Right lobe of liver (tissue), 6 donors: Measurements from ENCODE around the gene APOL5. TPM values are rescaled to one million over a fixed set of nuclear protein-coding genes. Genes with fewer than 3 reads are reported as not detected.
"Not testable (repeated sequence)": the region's sequence is repeated elsewhere in the genome, so short reads cannot be mapped to it uniquely, and the experiment has no call there.

Experiments used
- ATAC-seq, 4 donors: fragments of 200-7000 bp; cut with Tn5 transposase; one replicate each; pipeline ENCODE4 v1.9.1; 2020; ENCODE audit warnings: mild to moderate bottlenecking in 4 of 4, moderate library complexity in 4 of 4
- DNase-seq, 3 donors: peaks; one replicate each; pipeline ENCODE4 v3.0.0-alpha.2; 2020
- H3K27ac ChIP-seq, 3 donors: fragments of 200-600 bp; one replicate each; pipeline ENCODE4 v1.8.0; 2022
- H3K27me3 ChIP-seq, 2 donors: fragments of 200-600 bp; one replicate each; pipeline ENCODE4 v1.8.0; 2022
- H3K36me3 ChIP-seq, 4 donors: fragments of 200-600 bp; sonication (generic) in 1 of 4; one replicate each; pipeline versions ENCODE4 v1.5.1 to v1.8.0; 2017 to 2022; ENCODE audit warnings: control low read depth in 1 of 4
- H3K4me1 ChIP-seq, 4 donors: fragments of 200-600 bp; sonication (generic) in 1 of 4; one replicate each; pipeline versions ENCODE4 v1.5.1 to v1.8.0; 2017 to 2022; ENCODE audit warnings: control low read depth in 1 of 4
- H3K4me3 ChIP-seq, 3 donors: fragments of 200-600 bp; one replicate each; pipeline ENCODE4 v1.8.0; 2022
- H3K9me3 ChIP-seq, 4 donors: fragments of 200-600 bp; sonication (generic) in 1 of 4; one replicate each; pipeline versions ENCODE4 v1.5.1 to v1.8.0; 2017 to 2022; ENCODE audit warnings: control low read depth in 1 of 4
- CTCF ChIP-seq, 4 donors: fragments of 200-600 bp in 3 of 4; fragments of 450-650 bp in 1 of 4; IDR thresholded peaks; one replicate each; pipeline versions ENCODE4 v1.5.1 to v1.8.0; 2016 to 2022; ENCODE audit warnings: antibody characterized with exemption in 4 of 4, mild to moderate bottlenecking in 2 of 4
- POLR2A ChIP-seq: fragments of 450-650 bp; IDR thresholded peaks from one replicate; pipeline ENCODE4 v1.6.1; 2017; ENCODE audit warnings: antibody characterized with exemption, mild to moderate bottlenecking
- WGBS: methylation state at CpG from one replicate; pipeline ENCODE4 v1.1.6; 2018; ENCODE audit warnings: low coverage, low lambda C conversion rate; ENCODE audit not compliant: insufficient coverage; ENCODE audit errors: missing lambda C conversion rate; 5-methylcytosine and 5-hydroxymethylcytosine counted together
- intact Hi-C, 2 donors: fragments of 100-400 bp; cut with DNase I; formaldehyde crosslinking; loops; one replicate each; pipeline versions ENCODE4 v1.11.2 to v1.14.1; 2022
- total RNA-seq, 6 experiments: library from RNA; depleted of rRNA in 2 of 6; stranded (reverse); fragments of >200 nt in 2 of 6; fragmentation: NEBNext Ultra II Directional in 3 of 6; extraction: Animal tissue kit (Norgen Biotek cat#: 25700) in 3 of 6; gene quantifications; one replicate each; pipeline versions ENCODE4 v1.1.0 to v1.2.4, GENCODE V29; 2016 to 2023
- donor health status: DM: no; HTN: yes; CAD: no.
- donor health status: DM: no; HTN: no; CAD: no.
- donor health status: DM: no; HTN: no; CAD: no.
- donor health status: DM: no; HTN: yes; CAD: no.
- donor health status: DM: no; HTN: yes; CAD: no.

APOL5 gene
- total RNA-seq, 6 experiments from 2014 or later, result 0.51 TPM; not detected in 5

DNA sequence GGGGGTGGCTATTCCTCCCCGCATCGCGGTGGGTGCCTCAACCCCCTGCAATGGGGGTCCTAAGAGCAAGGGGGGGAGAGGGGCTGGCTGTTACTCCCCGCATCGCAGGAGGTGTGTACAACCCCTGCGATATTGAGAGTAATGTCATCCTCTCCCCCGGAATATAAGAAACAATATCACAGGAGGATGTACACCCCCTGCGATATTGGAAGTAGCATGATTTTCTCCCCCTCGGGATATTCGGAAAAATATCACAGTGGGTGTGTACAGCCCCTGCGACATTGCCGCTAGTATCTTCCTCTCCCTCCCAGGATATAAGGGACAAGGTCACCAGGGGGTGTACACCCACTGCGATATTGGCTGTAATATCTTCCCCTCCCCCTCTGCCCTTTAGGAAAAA, 22.5 kb upstream of the APOL5 start:
- ATAC-seq (no peak), DNase-seq (no peak)
- no peaks in the 10 kb centered on the region for H3K27me3 ChIP-seq
- TF ChIP-seq POLR2A (no peak), CTCF (IDR thresholded peaks at IDR 0.05) (no peak)
- H3K27ac ChIP-seq, result no peak overlapping the region
- H3K4me3 ChIP-seq, result no peak overlapping the region
- no peaks in the 10 kb centered on the region for H3K9me3 ChIP-seq
- H3K36me3 ChIP-seq, result no peaks in the 10 kb centered on the region
- intact Hi-C loops, result no loop called here
- H3K4me1 ChIP-seq, result no peaks in the 10 kb centered on the region
- 88% methylated on average over 4 of the region's 13 CpGs for WGBS

GRCh38 chr22:35697142-35697541, 20.5 kb upstream of the APOL5 start:
- intact Hi-C loops, result no loop called here
- no peaks in the 10 kb centered on the region for H3K4me1 ChIP-seq
- ATAC-seq (no peak), DNase-seq (no peak)
- no peaks in the 10 kb centered on the region for H3K36me3 ChIP-seq
- no peaks in the 10 kb centered on the region for H3K27me3 ChIP-seq
- 70% methylated on average over 10 of the region's 14 CpGs for WGBS
- no peaks in the 10 kb centered on the region for H3K9me3 ChIP-seq
- no peak for TF ChIP-seq POLR2A
- TF ChIP-seq CTCF (IDR thresholded peaks at IDR 0.05), result no peak
- no peak overlapping the region for H3K4me3 ChIP-seq
- H3K27ac ChIP-seq, result no peak overlapping the region

DNA sequence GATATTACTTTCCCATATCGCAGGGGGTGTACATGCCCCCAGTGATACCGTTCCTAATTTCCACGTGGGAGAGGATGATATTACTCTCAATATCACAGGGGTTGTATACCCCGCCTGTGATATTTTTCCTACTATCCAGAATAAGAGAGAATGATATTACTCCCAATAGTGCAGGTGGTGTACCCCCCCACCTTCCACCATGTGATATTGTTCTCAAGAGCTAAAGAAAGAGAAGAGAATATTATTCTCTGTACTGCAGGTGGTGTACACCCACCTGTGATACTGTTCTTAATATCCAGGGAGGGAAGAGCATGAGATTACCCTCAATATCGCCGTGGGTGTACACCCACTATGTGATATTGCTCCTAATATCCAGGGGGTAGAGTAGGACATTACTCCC, 17.8 kb upstream of the APOL5 start:
- H3K4me1 ChIP-seq, ATAC-seq, intact Hi-C loops, H3K4me3 ChIP-seq, H3K36me3 ChIP-seq, H3K27me3 ChIP-seq, H3K27ac ChIP-seq, H3K9me3 ChIP-seq, DNase-seq: not testable (repeated sequence)
- WGBS, result 48% methylated on average over 2 of the region's 6 CpGs

- Histone ChIP-seq H3K36me3 (no peaks in the 10 kb centered on the region), H3K27ac (no peak overlapping the region), H3K9me3 (no peaks in the 10 kb centered on the region), H3K4me1 (peaks cover 0 to 4% (median 1%) of the 10 kb centered on the region in 4 donors), H3K4me3 (no peak overlapping the region), H3K27me3 (no peaks in the 10 kb centered on the region)
- ATAC-seq (no peak), DNase-seq (no peak)
- intact Hi-C loops, result no loop called here
- no peak for TF ChIP-seq CTCF (IDR thresholded peaks at IDR 0.05)
- TF ChIP-seq POLR2A, result no peak
- WGBS, result 62% methylated on average over 2 of the region's 7 CpGs
These were observed 13.6 kb upstream of the APOL5 start for GRCh38 chr22:35703861-35704584.

DNA sequence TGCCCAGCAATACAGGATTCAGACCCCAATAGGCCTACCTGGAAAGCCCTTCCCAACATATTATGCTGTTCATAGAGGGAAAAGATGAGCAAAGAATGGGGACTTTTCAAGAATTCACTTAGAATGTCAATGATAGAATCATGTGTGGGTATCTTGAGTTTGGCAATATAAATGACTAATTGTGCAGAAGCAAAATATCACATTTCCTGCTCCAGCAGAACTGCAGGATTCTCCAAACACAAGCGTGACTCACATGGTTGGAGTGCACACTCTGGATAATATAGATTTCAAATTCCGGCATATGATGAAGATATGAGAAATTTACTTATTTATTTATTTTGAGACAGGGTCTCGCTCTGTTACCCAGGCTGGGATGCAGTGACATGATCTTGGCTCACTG, 12.5 kb upstream of the APOL5 start:
- DNase-seq (no peak), ATAC-seq (no peak)
- Histone ChIP-seq H3K36me3 (no peaks in the 10 kb centered on the region), H3K4me3 (no peak overlapping the region), H3K27ac (no peak overlapping the region), H3K4me1 (peaks cover 0 to 14% (median 6%) of the 10 kb centered on the region in 4 donors), H3K27me3 (no peaks in the 10 kb centered on the region), H3K9me3 (no peaks in the 10 kb centered on the region)
- TF ChIP-seq POLR2A, result no peak
- no peak for TF ChIP-seq CTCF (IDR thresholded peaks at IDR 0.05)
- intact Hi-C loops, result no loop called here
- WGBS, result 77% methylated on average over 2 of the region's 3 CpGs
